HG03064 (cell line): Measurements from ENCODE around the gene MFAP2.
"Not testable (repeated sequence)": the region's sequence is repeated elsewhere in the genome, so short reads cannot be mapped to it uniquely, and the experiment has no call there.

ENCODE experiments used
- ATAC-seq: cut with Tn5 transposase; IDR thresholded peaks from one replicate; pipeline ENCODE4 v1.9.1; 2021; ENCODE audit warnings: low read depth; ENCODE audit not compliant: unreplicated experiment

Gene MFAP2

DNA sequence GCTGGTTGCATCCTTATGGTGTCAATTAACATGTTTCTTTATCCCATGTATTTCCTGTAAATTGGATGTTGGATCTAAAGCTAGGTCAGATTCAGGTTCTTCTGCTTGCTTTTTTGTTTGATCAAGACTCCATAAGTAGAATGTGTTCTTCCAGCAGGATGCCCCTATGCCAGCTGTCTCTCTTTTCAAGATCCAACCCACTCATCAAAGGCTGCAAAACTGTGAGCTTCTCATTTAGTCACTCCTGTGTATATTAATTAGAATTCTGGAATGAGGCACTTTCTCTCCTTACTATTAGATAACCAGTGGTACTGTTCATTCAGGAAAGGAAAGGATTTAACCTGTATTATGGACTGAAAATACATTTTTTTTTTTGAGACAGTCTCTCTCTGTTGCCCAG lies 46.5 kb downstream of the MFAP2 start:
- ATAC-seq, result not testable (repeated sequence)

DNA sequence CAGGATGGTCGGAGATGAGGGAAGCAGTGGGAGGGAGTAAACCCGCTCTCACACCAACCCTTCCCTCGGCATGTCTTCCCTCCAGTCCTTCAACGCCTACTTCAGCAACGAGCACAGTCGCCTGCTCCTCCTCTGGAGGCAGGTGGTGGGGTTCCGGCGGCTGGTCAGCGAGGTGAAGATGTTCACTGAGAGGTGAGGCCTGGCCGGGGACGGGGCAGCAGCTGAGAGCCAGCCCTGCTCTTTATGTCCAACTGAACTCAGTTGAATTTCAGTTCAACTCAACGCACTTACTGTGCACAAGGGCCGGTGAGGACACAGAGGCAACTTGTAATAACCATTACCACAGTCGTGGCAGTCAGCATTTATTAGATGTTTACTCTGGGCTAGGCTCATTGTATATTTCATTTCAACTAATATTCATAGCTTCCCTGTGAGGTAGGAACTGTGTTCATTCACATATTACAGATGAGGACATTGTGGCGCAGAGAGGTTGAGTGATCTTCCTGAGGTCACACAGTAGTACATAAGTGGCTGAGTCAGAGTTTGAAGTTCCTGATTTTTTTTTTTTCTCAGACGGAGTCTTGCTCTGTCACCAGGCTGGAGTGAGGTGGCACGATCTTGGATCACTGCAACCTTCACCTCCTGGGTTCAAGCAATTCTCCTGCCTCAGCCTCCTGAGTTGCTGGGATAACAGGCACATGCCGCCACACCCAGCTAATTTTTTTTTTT lies 49.0 kb downstream of the MFAP2 start:
- not testable (repeated sequence) for ATAC-seq

DNA sequence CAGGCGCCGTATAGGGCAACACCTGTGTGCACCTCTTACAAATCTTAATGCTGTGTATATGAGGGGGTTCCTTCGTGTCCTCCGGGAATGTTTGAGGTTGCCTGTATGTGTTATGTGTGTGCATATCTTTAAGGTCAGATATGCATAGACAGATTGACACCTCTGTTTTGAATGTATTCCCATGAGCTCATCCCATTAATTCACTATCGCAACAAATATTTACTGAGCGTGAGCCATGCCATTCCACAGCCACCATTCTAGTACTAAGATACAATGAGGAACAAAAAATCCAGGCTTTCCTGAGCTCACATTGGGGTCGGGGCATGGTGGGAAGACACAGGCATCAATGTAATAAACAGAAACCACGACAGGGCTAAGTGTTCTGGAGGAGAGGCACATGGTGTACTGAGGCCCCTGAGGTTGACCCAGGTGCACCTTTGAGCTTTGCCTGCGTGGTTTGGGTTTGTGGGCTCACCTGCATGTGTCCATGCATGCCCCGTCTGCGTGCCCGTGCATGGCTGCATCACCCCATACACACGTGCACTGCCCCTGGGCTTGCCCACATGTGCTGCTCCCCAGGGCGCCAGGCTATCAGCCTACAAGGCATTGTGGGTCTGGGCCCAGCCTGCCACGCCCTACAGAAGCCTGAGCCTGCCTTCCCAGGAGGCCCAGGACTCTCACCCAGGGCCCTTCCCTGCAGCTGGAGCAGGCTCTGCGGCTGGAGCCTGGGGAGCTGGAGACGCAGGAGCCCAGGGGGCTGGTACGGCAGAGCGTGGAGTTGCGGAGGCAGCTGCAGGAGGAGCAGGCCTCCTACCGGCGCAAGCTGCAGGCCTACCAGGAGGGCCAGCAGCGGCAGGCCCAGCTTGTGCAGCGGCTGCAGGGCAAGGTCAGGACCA lies 51.0 kb downstream of the MFAP2 start:
- not testable (repeated sequence) for ATAC-seq

DNA sequence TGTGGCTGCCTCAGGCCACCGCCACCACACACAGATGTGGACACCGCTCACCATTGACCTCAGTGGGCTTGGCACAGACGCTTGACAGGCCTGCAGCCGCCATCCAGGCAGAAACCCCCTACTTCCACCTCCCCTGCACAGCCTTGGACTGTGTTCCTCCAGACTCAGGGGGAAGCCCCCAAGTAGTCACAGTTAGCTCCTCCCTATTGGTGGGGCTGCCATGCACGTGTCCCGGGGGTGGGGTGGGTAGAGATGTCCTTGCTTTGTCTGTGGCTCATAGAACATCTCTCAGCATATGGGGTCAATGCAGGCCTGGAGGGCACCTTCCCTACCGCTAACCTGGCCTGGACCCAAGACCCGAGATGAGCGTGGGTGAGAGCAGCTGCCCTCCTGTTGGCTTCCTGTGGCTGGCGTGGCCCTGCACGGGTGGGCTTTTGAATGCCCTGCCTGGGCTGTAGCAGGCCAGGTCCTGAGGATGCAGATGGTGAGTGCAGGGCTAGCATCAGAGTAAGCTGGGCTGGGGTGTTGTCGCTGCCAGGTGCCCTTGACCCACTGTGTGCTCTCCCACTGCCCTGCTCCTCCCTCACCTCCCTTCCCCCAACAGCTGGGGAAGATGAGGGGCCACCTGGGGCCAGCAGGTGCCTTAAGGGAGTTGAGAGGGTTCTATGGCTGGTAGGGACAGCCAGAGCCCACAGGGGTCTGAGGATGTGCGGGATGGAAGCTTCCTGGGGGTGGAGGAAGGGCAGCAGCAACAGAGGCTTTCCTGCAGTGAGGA lies 52.5 kb downstream of the MFAP2 start:
- ATAC-seq, result no peak

DNA sequence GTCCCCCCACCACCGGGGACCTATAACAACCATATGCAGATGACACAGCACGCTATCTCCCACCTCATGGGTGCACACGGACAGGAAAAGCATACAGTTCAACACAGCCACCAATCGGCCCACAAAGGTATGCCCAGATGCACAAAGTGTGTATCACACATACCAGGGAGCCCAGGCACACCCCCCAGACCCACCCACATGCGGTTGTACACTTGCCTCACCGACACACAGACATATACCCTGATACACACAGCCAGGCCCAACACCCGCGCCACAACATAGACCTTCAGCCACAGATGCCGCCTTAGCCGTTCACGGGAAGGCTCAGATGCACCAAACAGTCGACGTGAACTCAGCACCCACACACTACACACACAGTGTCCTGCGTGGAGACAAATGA lies 53.2 kb downstream of the MFAP2 start:
- no peak for ATAC-seq

DNA sequence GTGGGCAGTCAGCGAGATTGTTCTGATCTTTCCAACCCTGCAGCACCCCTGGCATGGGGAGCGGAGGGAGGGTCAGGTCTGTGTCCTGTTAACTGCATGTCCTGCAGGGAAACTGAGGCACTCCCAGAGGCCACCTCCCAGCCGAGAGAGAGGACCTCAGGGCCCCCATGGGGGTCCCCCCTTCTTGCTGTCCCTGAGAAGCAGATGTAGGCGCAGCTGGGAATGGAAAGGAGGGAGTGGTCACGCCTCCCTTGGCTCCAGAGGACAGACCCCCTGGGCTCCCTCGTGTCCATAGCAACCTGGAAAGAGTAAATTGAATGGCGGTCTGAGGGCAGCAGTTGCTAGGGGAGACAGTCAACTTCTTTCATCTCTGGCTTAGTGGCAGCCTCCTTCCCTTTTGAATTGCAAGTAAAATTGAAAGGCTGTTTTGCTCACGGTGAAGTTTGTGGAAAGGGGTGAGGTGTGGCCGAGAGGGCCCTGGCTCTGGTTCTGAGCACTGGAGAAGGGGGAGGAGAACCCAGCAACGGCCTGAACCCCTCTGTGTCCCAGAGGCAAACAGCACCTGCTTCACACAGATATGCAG lies 53.8 kb downstream of the MFAP2 start:
- ATAC-seq, result no peak

DNA sequence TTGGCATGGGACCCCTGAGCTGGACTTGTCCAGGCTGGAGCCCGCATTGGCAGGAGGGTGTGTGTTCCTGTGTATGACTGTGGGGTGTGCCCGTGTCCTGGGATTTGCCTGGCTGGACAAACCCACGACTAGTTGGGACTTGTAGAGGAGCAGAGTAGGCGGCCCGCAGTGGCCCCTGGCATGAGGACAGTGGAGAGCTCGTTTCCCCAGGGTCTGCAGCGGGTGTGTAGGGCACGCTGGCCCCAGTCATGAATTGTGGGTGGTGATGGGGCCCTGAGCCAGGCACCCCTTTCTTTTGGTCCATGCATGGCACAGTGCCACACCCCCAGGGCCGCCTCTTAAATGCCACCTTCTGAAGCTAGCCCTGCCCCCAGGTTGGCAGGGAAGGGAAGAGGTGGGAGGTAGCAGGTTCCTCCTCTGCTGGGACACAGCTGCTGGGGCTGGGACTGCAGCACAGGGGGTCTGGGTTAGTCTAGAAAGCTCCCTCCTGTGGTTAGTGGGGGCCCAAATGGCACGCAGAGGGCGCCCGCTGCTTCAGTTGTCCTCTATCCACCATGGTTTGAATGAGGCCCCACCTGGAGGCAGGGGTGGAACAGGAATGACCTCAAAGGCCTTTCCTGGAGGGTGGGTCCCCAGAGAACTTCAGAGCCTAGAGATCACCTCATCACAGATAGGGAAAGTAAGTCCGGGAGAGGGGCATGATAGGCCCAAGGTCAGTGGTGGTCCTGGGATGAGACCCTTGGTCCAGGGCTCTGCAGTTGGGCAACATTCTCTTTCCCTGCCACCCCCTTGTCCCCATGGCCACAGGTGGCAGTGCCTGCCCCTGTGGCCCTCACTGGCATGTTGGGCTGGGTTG lies 54.6 kb downstream of the MFAP2 start:
- ATAC-seq, result no peak

DNA sequence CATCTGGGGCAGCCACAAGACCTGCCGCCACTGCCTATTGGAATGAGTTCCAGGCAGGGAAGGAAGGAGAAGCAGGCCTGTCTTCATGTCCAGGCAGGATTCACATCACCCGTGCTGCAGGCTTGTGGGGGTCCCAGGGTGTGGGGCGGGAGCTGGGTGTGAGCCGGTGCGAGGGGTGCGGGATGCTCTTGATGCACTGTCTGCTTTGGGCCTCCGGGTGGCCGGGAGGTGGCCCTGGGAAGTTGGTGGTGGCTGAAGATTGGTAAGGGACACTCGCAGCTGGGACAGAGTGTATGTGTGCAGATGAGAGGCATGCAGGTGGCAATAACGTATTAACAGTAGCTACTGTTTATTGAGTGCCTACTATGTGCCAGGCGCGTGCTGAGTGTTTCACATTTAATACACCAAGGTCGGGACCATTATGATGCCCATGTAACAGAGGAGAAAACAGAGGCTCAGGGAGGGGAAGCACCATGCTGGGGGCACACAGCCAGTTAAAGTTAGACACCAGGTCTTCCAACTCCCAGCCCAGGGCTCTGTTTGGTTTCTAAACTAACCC lies 55.4 kb downstream of the MFAP2 start:
- no peak for ATAC-seq
